Neural cell (in vitro differentiated cells): ENCODE data around the gene AMIGO1. TPM values are rescaled to one million over a fixed set of nuclear protein-coding genes. Genes with fewer than 3 reads are reported as not detected.

Experiments
- H2AFZ ChIP-seq: fragments of 200-600, 300-800 bp; sonication (generic), shearing (Covaris generic); 2 replicates; pipeline ENCODE4 v1.6.0; 2014; ENCODE audit warnings: low read depth, mild to moderate bottlenecking, antibody characterized with exemption, low read length, moderate library complexity
- H3F3A ChIP-seq: fragments of 200-600 bp; shearing (Covaris generic); 2 replicates; pipeline ENCODE4 v1.6.1; 2016; ENCODE audit warnings: mild to moderate bottlenecking, moderate library complexity, mixed read lengths, antibody characterized with exemption, low read length; ENCODE audit not compliant: insufficient read depth, poor library complexity, severe bottlenecking
- H3K27ac ChIP-seq: fragments of 200-600, 300-800 bp; sonication (generic), shearing (Covaris generic); 2 replicates; pipeline ENCODE4 v1.5.1; 2014; ENCODE audit warnings: mild to moderate bottlenecking, low read length, moderate library complexity
- H3K27me3 ChIP-seq: fragments of 300-800, 200-600 bp; sonication (generic), shearing (Covaris generic); 2 replicates; pipeline ENCODE4 v1.6.0; 2014; ENCODE audit warnings: mild to moderate bottlenecking, low read depth, low read length, moderate library complexity; ENCODE audit not compliant: insufficient read depth
- H3K36me3 ChIP-seq: fragments of 300-800, 200-600 bp; sonication (generic), shearing (Covaris generic); 2 replicates; pipeline ENCODE4 v1.5.1; 2014; ENCODE audit warnings: mild to moderate bottlenecking, antibody characterized with exemption, low read length, moderate library complexity; ENCODE audit not compliant: insufficient read depth
- H3K4me2 ChIP-seq: fragments of 300-800, 200-600 bp; sonication (generic), shearing (Covaris generic); 2 replicates; pipeline ENCODE4 v1.6.0; 2014; ENCODE audit warnings: mild to moderate bottlenecking, low read length
- H3K4me3 ChIP-seq: fragments of 300-800, 200-600 bp; sonication (generic), shearing (Covaris generic); 2 replicates; pipeline ENCODE4 v1.5.1; 2014; ENCODE audit warnings: mild to moderate bottlenecking, low read length, moderate library complexity
- H3K79me2 ChIP-seq: fragments of 200-600 bp; shearing (Covaris generic); replicated peaks from 2 replicates; pipeline ENCODE4 v1.6.0; 2014; ENCODE audit warnings: mild to moderate bottlenecking, low read length, moderate library complexity; ENCODE audit not compliant: insufficient read depth
- H3K9ac ChIP-seq: fragments of 300-800, 200-600 bp; sonication (generic), shearing (Covaris generic); 2 replicates; pipeline ENCODE4 v1.6.1; 2016; ENCODE audit warnings: mild to moderate bottlenecking, low read length, mixed read lengths
- H3K9me2 ChIP-seq: fragments of 200-600 bp; shearing (Covaris generic); 2 replicates; pipeline ENCODE4 v1.6.1; 2016; ENCODE audit warnings: mild to moderate bottlenecking, low read length, mixed read lengths; ENCODE audit not compliant: insufficient read depth
- H3K9me3 ChIP-seq: fragments of 200-600, 300-800 bp; sonication (generic), shearing (Covaris generic); 2 replicates; pipeline ENCODE4 v1.6.1; 2016; ENCODE audit warnings: mild to moderate bottlenecking, mixed run types, low read length, moderate library complexity, mixed read lengths
- H4K20me1 ChIP-seq: fragments of 200-600 bp; shearing (Covaris generic); 2 replicates; pipeline ENCODE4 v1.6.1; 2016; ENCODE audit warnings: mild to moderate bottlenecking, mixed run types; ENCODE audit not compliant: insufficient read depth
- CTCF ChIP-seq: fragments of 450-650 bp; IDR thresholded peaks from 2 replicates; pipeline ENCODE4 v1.5.1; 2014; ENCODE audit warnings: antibody characterized with exemption, mild to moderate bottlenecking, moderate library complexity; ENCODE audit not compliant: poor library complexity, severe bottlenecking
- EP300 ChIP-seq: fragments of 450-650 bp; conservative IDR thresholded peaks from 2 replicates; pipeline ENCODE4 v1.6.1; 2014; ENCODE audit warnings: antibody characterized with exemption, mild to moderate bottlenecking, moderate library complexity; ENCODE audit not compliant: poor library complexity, severe bottlenecking
- EZH2 ChIP-seq: fragments of 200-600, 300-800 bp; shearing (Covaris generic), sonication (generic); IDR thresholded peaks from 2 replicates; pipeline ENCODE4 v1.6.1; 2014; ENCODE audit warnings: antibody characterized with exemption, low read length, borderline replicate concordance, mild to moderate bottlenecking; ENCODE audit not compliant: insufficient read depth, poor library complexity, severe bottlenecking
- MXI1 ChIP-seq: fragments of 450-650 bp; conservative IDR thresholded peaks from 2 replicates; pipeline ENCODE4 v1.6.1; 2014; ENCODE audit warnings: antibody characterized with exemption, mild to moderate bottlenecking; ENCODE audit not compliant: poor library complexity, severe bottlenecking
- POLR2AphosphoS5 ChIP-seq: IDR thresholded peaks from 2 replicates; pipeline ENCODE4 v1.6.1; 2012
- RAD21 ChIP-seq: fragments of 450-650 bp; conservative IDR thresholded peaks from 2 replicates; pipeline ENCODE4 v1.6.1; 2014; ENCODE audit warnings: antibody characterized with exemption, mild to moderate bottlenecking, moderate library complexity
- REST ChIP-seq: IDR thresholded peaks from 2 replicates; pipeline ENCODE4 v1.6.1; 2012; ENCODE audit warnings: borderline replicate concordance
- SMC3 ChIP-seq: fragments of 450-650 bp; conservative IDR thresholded peaks from 2 replicates; pipeline ENCODE4 v1.6.1; 2014; ENCODE audit warnings: antibody characterized with exemption, mild to moderate bottlenecking, moderate library complexity; ENCODE audit not compliant: poor library complexity
- TAF1 ChIP-seq: IDR thresholded peaks from 2 replicates; pipeline ENCODE4 v1.6.1; 2012; ENCODE audit warnings: low read depth
- polyA plus RNA-seq: library from polyadenylated mRNA; depleted of rRNA; stranded (reverse); fragments of >200 nt; gene quantifications from 2 replicates; pipeline ENCODE4 v1.2.3, GENCODE V29; 2014

AMIGO1 gene
- polyA plus RNA-seq, 1 donor from 2014 or later = 12.6 TPM

- peak within 1 kb of the TSS; percentile 46 for H2AFZ ChIP-seq
- H3K36me3 ChIP-seq = no peaks in the 10 kb centered on the region
- H3K4me3 ChIP-seq = peak within 1 kb of the TSS; percentile 72
- no peaks in the 10 kb centered on the region for H3K27me3 ChIP-seq
- no peaks in the 10 kb centered on the region for H4K20me1 ChIP-seq
- peak within 1 kb of the TSS; percentile 68 for H3K9ac ChIP-seq
- H3K4me2 ChIP-seq = peak within 1 kb of the TSS; percentile 78
- no peaks in the 10 kb centered on the region for H3K79me2 ChIP-seq
- no peaks in the 10 kb centered on the region for H3K9me3 ChIP-seq
- TF ChIP-seq EZH2 (no peak), EP300 (peak; percentile 12), SMC3 (no peak), CTCF (no peak), POLR2AphosphoS5 (peak; percentile 77), REST (no peak), TAF1 (peak; percentile 66), RAD21 (peak; percentile 15), MXI1 (peak; percentile 72)
- no peaks in the 10 kb centered on the region for H3K9me2 ChIP-seq
- H3F3A ChIP-seq = no peaks in the 10 kb centered on the region
- no peak within 1 kb of the TSS for H3K27ac ChIP-seq
These were observed 30.1 kb upstream of the AMIGO1 start, which contains the start of gene GPR61 for GRCh38 chr1:109539676-109540075. TSS of gene GPR61 (plus strand) at chr1:109539872. CDS start at chr1:109543023, 3,151 bp downstream.

- no peaks in the 10 kb centered on the region for H3K36me3 ChIP-seq
- H3K79me2 ChIP-seq = no peaks in the 10 kb centered on the region
- no peak for TF ChIP-seq RAD21
- TF ChIP-seq REST = no peak
- TF ChIP-seq TAF1 = no peak
- no peak for TF ChIP-seq MXI1
- no peak for TF ChIP-seq CTCF
- TF ChIP-seq EZH2 = no peak
- no peak for TF ChIP-seq POLR2AphosphoS5
- TF ChIP-seq EP300 = no peak
- no peak for TF ChIP-seq SMC3
- H3K27ac ChIP-seq = no peak overlapping the region
- no peak overlapping the region for H3K4me2 ChIP-seq
- no peaks in the 10 kb centered on the region for H4K20me1 ChIP-seq
- H2AFZ ChIP-seq = no peak overlapping the region
- no peaks in the 10 kb centered on the region for H3K9me3 ChIP-seq
- H3K4me3 ChIP-seq = no peak overlapping the region
- no peaks in the 10 kb centered on the region for H3K27me3 ChIP-seq
- H3F3A ChIP-seq = no peaks in the 10 kb centered on the region
- no peaks in the 10 kb centered on the region for H3K9me2 ChIP-seq
- H3K9ac ChIP-seq = no peak overlapping the region
These were observed 29.5 kb upstream of the AMIGO1 start for GRCh38 chr1:109538827-109539555.
